Left ventricle myocardium inferior (tissue), 1 donor: Measurements from ENCODE around the gene PTPRC. TPM values are rescaled to one million over a fixed set of nuclear protein-coding genes. Genes with fewer than 3 reads are reported as not detected.

Experiments used
- DNase-seq: peaks from one replicate; pipeline ENCODE4 v3.0.0-alpha.2; 2020
- H3K27ac ChIP-seq: fragments of 200-600 bp; replicated peaks from 2 replicates; pipeline ENCODE4 v1.8.0; 2021
- H3K27me3 ChIP-seq: fragments of 200-600 bp; 2 replicates; pipeline ENCODE4 v1.8.0; 2021; ENCODE audit warnings: low read depth
- H3K36me3 ChIP-seq: fragments of 200-600 bp; 2 replicates; pipeline ENCODE4 v1.8.0; 2021
- H3K4me1 ChIP-seq: fragments of 200-600 bp; 2 replicates; pipeline ENCODE4 v1.8.0; 2021
- H3K4me3 ChIP-seq: fragments of 200-600 bp; 2 replicates; pipeline ENCODE4 v1.8.0; 2021; ENCODE audit warnings: mild to moderate bottlenecking, moderate library complexity
- H3K9me3 ChIP-seq: fragments of 200-600 bp; replicated peaks from 2 replicates; pipeline ENCODE4 v1.8.0; 2021
- CTCF ChIP-seq: fragments of 200-600 bp; IDR thresholded peaks from 2 replicates; pipeline ENCODE4 v1.8.0; 2021; ENCODE audit warnings: antibody characterized with exemption, mild to moderate bottlenecking, borderline replicate concordance
- intact Hi-C: fragments of 100-400 bp; cut with micrococcal nuclease; formaldehyde crosslinking; loops from one replicate; pipeline ENCODE4 v1.11.0; 2022
- total RNA-seq: library from RNA; stranded (reverse); fragmentation: NEBNext Ultra II Directional; extraction: Animal tissue kit (Norgen Biotek cat#: 25700); gene quantifications from one replicate; pipeline ENCODE4 v1.2.1, GENCODE V29; 2021
- donor health status: DM: no; HTN: yes; CAD: no; lungs with severe emphysema.

Gene PTPRC
- total RNA-seq, 1 donor from 2014 or later: 7.5 TPM

DNA sequence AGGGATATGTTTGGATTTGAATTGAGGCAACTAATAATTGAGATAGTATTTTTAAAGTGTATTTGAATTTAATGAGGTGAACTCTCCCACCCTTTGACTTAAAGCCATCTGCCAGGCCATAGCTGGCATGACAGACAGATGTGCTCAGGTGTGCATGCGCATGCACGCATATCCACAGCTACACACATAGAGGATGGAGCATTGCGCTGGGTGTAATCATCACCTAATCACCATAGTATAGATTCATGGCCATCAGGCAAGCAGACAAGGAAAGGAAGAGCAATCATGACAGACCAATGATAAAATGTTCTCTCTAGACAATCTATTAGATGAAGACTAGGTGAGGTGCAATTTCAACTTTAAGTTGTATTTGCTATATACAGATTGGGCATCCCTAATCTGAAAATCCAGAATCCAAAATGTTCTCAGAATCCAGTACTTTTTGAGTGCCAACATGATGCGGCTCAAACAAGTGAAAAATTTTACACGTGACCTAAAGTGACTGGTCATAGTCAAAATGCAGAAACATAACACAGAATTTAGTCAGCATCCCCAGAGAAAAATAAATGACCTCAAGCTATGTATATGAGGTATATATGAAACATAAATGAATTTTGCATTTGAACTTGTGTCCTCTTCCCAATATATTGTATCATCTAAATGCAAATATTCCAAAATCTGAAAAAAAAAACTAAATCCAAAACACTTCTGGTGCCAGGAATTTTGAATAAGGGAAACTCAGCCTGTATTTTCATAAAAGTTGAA, 70.1 kb downstream of the PTPRC start:
- Histone ChIP-seq H3K27me3 (no peaks in the 10 kb centered on the region), H3K9me3 (no peaks in the 10 kb centered on the region), H3K36me3 (no peaks in the 10 kb centered on the region), H3K4me3 (no peak overlapping the region), H3K4me1 (no peaks in the 10 kb centered on the region), H3K27ac (no peak overlapping the region)
- intact Hi-C loops: no loop called here
- no peak for TF ChIP-seq CTCF
- DNase-seq: no peak

GRCh38 chr1:198711837-198712236, 73.0 kb downstream of the PTPRC start:
- H3K27ac ChIP-seq: no peak overlapping the region
- TF ChIP-seq CTCF: no peak

GRCh38 chr1:198713081-198713480, 74.2 kb downstream of the PTPRC start:
- intact Hi-C loops: no loop called here
- H3K9me3 ChIP-seq: no peaks in the 10 kb centered on the region
- no peaks in the 10 kb centered on the region for H3K4me1 ChIP-seq
- H3K27me3 ChIP-seq: no peaks in the 10 kb centered on the region
- no peak for TF ChIP-seq CTCF
- no peaks in the 10 kb centered on the region for H3K36me3 ChIP-seq
- DNase-seq: no peak
- H3K27ac ChIP-seq: no peak overlapping the region
- H3K4me3 ChIP-seq: no peak overlapping the region

More at GRCh38 chr1:198711837-198712236, 73.0 kb downstream of the PTPRC start:
- intact Hi-C loops: no loop called here
- H3K27me3 ChIP-seq: no peaks in the 10 kb centered on the region
- no peaks in the 10 kb centered on the region for H3K4me1 ChIP-seq
- no peak for DNase-seq
- no peaks in the 10 kb centered on the region for H3K9me3 ChIP-seq
- no peak overlapping the region for H3K4me3 ChIP-seq
- H3K36me3 ChIP-seq: no peaks in the 10 kb centered on the region

- Histone ChIP-seq H3K4me1 (no peaks in the 10 kb centered on the region), H3K36me3 (no peaks in the 10 kb centered on the region), H3K27ac (no peak overlapping the region), H3K9me3 (no peaks in the 10 kb centered on the region), H3K27me3 (no peaks in the 10 kb centered on the region), H3K4me3 (no peak overlapping the region)
- intact Hi-C loops: no loop called here
- no peak for TF ChIP-seq CTCF
- DNase-seq: no peak
Observed at GRCh38 chr1:198714271-198714670, 75.4 kb downstream of the PTPRC start.

DNA sequence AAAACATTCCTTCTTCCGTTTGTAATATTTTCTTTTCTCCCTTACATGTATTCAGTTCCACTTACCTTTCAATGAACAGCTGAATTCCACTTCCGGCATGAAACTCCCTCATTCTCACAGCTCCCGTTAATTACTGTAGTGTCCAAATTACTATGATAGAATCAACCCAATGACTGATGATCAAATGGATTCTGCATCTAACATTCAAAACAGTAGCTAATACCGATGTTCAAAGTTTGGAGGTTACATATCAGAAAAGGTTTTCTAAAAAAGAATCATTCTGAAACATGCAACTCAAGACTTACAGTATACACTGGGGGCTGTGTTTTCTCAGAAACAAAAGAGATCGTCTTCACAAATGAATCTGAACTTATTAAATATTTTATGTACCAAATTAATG, 77.2 kb downstream of the PTPRC start:
- H3K27ac ChIP-seq: no peak overlapping the region
- H3K4me3 ChIP-seq: no peak overlapping the region
- H3K27me3 ChIP-seq: no peaks in the 10 kb centered on the region
- H3K36me3 ChIP-seq: no peaks in the 10 kb centered on the region
- no peak for TF ChIP-seq CTCF
- intact Hi-C loops: no loop called here
- no peak for DNase-seq
- no peaks in the 10 kb centered on the region for H3K4me1 ChIP-seq
- no peaks in the 10 kb centered on the region for H3K9me3 ChIP-seq
